HG03575 (cell line): ENCODE results near the gene WDFY2.

Experiments used
- ATAC-seq: cut with Tn5 transposase; IDR thresholded peaks from one replicate; pipeline ENCODE4 v1.9.1; 2021; ENCODE audit not compliant: unreplicated experiment, insufficient number of reproducible peaks, low FRiP score; ENCODE audit errors: extremely low read depth

WDFY2 gene

DNA sequence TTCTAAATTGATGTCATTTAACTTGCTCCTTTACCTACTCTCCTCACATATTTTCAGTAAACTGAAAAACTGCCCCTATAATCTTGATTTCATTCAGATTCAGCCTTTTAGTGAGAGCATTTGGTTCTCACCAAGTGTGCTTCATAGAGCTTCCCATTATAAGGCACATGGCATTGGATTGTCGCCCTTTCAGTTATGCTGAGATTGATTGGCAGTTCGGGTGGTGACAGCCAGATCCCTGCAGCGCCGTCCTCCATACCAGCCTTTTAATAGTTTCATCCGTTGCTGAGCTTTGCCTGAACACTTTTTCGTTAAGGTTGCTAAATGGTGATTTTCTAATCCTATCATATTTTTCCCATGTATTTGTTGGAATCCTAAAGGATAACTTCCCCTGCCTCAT, 139.3 kb downstream of the WDFY2 start:
- no peak for ATAC-seq

- ATAC-seq, result no peak
Measured at GRCh38 chr13:51724721-51725120, 140.5 kb downstream of the WDFY2 start.

- no peak for ATAC-seq
Measured at GRCh38 chr13:51726446-51727193, 142.4 kb downstream of the WDFY2 start.

- ATAC-seq, result no peak
Measured at GRCh38 chr13:51727634-51728274, 143.5 kb downstream of the WDFY2 start.

DNA sequence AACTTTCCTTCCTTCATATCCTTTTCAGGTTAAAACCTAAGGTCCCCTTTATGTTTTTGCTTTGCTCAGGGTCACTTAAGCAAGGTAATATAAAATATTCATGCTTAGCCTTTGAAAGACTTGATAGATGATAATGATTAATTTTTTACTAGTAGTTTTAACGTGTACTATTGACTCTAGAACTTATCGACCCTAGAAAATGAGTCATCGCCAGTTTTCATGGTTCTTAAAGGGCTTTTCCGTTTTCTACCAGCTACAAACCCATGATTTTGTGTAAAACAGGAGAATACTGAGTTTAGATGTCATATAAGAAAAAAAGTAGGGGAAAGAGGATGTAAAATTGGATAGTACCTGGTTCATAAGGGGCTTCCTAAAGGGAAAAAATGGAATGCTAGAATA, 144.0 kb downstream of the WDFY2 start:
- no peak for ATAC-seq

GRCh38 chr13:51728972-51729371, 144.7 kb downstream of the WDFY2 start:
- ATAC-seq, result no peak

DNA sequence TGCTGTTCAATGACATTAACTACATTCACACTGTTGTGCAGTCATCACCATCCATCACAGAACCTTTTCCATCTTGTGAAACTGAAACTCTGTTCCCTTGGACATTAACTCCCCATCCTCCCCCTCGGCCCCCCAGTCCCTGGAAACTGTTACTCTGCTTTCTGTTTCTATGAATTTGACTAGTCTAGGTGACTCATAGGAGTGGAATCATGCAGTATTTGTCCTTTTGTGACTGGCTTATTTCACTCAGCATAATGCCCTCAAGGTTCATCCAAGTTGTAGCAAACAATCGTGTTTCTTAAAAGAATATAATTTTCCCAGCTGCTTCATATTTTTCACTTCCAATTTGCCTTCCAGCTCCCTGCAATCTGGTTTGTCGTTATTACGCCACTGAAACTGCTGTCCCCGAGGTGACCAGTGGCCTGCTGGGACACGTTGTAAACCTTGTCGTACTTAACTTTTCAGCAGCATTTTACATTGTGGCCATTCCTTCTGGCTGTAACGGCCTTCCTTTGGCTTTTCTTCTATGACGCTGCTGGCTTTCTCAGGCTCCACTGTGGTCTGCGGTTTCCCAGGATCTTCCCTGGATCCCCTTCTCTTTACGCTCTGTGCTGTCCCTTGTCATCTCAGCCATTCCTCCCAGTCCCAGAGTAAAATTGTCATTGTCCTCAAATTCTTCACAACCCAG, 145.7 kb downstream of the WDFY2 start:
- ATAC-seq, result no peak

DNA sequence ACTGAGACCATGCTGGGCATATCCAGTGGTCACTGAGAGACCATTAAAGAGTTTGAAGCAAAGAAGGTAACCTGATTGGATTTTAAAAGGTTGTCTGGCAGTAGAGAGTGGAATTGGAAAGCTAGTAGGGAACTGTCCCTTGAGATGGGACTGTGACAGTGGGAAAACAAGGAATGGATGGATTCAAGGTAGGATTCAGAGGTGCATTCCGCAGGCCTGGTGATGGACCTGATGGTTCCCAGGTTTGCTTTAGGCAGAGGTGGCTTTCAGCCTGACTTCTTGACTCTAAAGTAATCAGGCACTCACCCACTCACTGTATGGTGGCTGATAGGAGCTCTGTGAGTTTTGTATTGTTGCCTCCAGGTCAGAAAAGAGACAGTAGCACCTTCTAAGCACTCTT, 146.7 kb downstream of the WDFY2 start:
- ATAC-seq, result no peak

- no peak for ATAC-seq
Measured at GRCh38 chr13:51731759-51732158, 147.5 kb downstream of the WDFY2 start.

DNA sequence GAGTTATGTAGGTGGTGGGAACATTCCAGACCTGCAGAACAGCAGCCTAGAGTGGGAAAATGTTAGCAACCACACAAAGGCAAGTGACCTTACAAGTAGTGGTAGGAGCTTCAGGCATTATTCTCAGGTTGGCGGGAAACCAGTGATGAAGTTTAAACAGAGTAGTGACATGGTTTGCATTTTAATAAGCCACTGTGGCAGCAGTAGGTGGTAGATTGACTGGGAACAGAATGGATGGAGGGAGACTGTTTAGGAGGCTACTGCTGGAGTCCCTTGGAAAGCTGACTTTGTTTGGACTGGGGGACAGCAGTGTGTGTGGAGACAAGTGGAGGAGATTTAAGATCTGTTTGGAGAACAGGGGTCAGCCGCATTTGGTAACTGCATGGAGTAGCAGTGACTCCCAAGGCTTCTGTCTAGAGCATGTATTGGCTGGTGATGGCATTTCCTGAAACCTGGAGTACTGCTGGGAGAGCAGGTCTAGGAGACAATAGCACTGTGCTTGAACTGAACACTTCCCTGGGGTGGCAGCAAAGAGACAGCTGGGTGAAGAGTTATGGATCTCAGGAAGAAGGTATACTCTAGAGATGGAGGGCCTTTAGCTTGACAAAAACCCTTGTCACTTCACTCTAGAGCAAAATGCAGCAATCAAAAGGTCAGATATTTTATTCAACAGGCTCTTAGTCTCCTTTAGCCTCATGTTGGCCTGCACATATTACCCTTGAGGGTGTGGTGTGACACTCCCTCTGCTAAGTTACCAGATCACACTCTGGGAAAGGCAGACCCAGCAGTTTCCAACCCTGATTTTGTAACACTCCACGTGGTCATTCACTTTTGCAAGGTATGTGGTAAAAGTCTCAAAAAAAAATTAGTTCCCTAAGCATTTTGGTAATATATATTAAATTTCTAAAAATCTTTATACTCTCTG, 149.4 kb downstream of the WDFY2 start:
- ATAC-seq, result no peak

DNA sequence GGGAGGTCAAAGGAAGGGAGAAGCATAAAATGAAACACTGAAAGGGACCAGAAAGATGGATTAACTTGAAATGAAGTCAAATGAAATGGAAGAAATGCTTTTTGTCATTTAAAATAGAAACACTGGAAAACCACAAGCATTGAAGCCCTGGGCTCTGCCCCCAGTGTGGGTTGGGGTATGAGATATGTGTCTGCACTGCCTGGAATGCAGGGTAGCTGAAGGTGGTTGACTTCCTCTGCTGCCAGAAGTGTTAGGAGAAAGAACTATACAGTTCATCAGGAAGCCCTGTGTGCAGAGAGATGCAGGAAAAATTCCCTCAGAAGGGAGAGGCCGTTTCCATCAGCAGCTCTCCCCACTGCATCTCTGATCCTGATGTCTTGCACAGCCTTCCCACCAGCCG, 150.5 kb downstream of the WDFY2 start:
- no peak for ATAC-seq

GRCh38 chr13:51737609-51738008, 153.3 kb downstream of the WDFY2 start:
- no peak for ATAC-seq

GRCh38 chr13:51738226-51738905, 154.1 kb downstream of the WDFY2 start:
- ATAC-seq, result no peak

- ATAC-seq, result no peak
Measured at GRCh38 chr13:51739027-51739764, 154.9 kb downstream of the WDFY2 start.

DNA sequence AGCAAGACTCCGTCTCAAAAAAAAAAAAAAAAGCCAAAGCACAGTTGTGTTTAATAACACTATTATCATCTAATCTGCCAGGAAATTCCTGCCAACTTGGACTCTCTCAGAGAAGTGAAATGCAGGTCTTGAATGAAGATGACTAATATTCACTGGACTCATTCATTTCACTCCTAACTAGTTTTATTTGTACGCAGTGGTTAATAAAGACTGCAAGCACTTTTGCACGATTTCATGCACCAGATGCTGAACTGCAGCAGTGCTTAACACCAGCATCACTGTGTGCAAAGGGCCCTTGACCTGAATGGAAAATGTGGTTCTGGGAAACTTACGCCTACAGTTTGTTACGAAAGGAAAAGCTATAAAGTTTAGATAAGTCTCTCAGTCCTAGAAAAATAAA, 156.4 kb downstream of the WDFY2 start:
- no peak for ATAC-seq

DNA sequence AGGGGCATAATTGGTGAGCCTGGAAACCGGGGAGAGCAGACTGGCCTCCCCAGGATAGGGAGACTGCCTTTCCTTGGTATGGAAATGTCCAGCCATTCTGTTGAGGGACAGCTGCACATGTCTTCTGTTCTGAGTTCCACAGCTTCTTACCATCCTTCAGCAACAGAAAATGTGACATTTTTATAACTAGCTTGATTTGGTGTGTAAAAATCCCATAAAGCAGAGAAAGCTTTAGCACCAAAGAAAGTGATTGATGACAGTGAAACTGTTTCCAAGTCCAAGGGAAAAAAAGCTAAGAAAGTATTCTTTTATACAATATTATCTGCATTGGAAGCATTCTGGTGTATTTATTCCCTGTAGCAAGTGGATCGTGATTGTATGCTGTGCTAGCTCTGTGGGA, 157.8 kb downstream of the WDFY2 start:
- ATAC-seq, result no peak

- ATAC-seq, result no peak
Measured at GRCh38 chr13:51742611-51743010, 158.3 kb downstream of the WDFY2 start.

DNA sequence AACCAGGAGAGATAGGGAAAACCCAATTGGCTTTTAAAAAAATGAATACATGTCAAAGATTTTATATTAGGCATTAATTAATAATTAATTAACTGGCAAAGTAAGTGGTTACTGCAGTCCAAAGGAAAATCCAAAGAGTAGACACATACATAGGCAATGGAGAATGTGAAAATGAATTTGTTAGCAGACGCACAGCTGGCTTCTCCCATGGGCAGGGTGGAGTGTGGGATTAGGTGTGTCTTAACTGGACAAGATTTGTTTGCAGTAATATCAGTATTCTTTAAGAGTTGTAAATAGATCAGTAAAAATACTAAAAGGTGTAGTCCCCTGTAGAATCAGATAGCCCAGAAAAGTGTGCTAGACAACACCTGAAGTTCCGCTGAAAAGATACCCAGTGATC, 161.0 kb downstream of the WDFY2 start:
- ATAC-seq, result no peak
